GM12801 (cell line): ENCODE data around the gene SPOP.

ENCODE experiments used
- TF ChIP-seq, protein P1 (sequence below): IDR thresholded peaks from one replicate; pipeline ENCODE4 v1.5.1; 2011; ENCODE audit warnings: control low read depth; ENCODE audit not compliant: insufficient read length; ENCODE audit errors: extremely low read depth

Gene SPOP

DNA sequence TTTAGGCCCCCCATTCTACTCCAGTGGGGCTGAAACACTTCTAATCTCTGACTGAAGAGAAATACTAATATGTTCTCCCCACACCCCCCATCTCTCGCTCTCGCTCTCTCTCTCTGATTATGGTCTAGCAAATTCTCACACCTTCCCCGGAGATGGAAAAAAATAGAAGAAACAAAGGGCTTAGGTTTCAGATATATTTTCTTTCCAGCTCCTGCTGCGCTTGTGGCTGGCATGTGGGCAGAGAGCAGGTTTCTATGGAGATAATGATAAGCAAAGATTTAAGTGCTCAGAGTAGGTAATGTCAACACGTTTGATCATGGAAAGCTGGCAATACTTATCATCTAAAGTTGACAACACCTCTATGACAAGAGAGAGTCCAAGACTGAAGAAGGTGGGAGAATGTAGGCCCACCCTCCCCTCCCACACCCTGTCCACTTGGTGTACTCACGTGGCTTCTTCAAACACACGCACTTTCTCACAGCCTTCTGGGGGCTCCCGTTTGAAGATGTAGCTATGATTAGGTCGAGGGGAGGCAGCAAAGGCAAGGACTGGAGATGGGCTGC is 37.9 kb upstream of the SPOP start:
- TF ChIP-seq, protein P1, sequence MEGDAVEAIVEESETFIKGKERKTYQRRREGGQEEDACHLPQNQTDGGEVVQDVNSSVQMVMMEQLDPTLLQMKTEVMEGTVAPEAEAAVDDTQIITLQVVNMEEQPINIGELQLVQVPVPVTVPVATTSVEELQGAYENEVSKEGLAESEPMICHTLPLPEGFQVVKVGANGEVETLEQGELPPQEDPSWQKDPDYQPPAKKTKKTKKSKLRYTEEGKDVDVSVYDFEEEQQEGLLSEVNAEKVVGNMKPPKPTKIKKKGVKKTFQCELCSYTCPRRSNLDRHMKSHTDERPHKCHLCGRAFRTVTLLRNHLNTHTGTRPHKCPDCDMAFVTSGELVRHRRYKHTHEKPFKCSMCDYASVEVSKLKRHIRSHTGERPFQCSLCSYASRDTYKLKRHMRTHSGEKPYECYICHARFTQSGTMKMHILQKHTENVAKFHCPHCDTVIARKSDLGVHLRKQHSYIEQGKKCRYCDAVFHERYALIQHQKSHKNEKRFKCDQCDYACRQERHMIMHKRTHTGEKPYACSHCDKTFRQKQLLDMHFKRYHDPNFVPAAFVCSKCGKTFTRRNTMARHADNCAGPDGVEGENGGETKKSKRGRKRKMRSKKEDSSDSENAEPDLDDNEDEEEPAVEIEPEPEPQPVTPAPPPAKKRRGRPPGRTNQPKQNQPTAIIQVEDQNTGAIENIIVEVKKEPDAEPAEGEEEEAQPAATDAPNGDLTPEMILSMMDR = no peak

DNA sequence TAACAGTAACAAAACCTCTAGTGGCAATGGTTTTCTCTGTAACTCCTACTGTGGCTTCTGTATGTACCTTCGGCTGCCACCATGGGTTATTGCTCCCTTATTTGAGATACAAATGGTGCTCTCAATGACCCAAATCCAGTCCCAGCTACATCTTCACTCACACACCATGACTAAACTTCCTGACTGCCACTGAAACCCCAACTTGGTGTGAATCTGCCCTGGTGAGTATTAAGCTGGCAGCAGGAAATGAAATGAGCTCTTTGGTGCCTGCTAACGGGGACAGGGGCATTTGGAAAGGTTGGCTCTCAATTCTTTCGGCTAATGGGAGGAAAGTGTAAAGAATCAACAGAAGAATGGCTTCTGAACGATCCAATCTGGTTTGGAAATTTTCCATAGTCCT is 37.3 kb upstream of the SPOP start:
- TF ChIP-seq, protein P1 = no peak

DNA sequence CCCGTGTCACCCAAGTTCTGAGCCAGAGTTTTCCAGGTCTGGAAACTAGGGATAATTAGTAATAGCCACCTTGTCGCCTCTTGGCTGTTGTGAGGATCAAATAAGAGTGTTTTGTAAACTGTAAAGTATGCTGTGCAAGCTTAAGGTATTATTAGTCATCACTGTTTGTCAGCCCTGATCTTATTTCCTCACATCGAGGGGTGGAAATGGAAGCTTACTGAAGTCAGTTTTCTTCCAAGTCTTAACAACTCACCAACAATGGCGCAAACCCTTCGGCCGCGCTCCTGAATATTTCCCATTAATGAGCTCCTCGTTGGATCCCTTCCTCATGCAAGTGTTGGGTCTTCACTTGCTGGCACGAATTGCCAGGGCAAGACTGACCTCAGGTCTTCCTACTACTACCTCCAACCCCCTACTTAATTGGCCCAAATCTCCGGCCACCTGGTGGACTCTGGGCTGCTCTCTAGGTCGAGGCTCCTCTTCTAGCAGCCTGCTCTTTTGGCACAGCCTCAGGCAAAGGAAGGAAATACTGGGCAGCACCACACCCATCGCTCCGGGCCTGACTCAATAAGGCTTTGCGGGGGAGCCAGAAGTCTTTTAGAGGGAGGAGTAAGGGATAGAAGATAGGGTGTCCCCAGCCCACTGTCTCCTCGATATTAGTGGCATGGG is 30.8 kb upstream of the SPOP start:
- TF ChIP-seq, protein P1 = no peak

DNA sequence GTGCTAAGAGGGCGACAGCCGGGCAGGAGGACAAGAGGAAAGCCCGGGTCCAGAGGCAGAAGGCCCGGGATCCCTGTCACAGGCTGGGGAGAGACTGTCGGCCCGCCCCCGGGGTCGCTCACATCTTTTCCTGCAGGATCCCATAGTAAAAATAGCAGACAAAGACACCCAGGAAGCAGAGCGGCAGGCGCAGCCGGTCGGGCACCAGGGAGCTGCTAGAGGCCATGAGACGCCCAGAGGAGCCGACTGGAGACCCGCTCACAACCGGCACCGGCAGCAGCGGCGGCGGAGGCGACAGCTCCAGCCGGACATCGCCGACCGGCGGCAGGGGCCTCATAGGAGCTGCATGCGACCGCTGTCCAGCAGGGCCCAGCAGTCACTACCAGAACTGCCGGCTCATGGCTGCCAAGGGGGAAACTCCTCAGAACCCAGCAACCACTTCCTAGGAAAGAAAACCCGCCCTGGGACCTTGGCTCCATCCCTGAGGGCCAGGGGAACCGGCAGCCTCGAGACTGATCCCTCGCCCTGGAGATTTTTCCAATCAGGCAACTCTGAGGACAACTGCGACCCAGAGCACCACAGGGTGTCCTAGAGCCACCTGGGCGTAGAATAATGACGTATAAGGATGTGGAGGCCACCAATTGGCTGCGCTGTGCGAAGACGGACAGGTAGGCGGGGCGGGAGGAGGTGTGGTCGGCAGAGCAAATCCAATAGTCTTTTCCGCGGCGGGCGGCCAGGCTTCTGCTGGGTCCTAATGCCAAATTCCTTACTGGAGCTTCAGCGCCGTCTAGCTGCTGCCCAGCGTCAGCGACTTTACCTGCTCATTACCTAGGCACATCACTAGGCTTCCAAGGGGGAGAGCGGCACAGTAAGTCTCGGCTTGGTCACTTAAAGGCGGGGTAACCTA is 30.0 kb upstream of the SPOP start, which contains the start of gene SLC35B1:
TSS of gene SLC35B1 (minus strand) at position 357 of the 907 bp plus-strand sequence. CDS start at position 226, 131 bp downstream.
- TF ChIP-seq, protein P1 = peak; percentile 88

DNA sequence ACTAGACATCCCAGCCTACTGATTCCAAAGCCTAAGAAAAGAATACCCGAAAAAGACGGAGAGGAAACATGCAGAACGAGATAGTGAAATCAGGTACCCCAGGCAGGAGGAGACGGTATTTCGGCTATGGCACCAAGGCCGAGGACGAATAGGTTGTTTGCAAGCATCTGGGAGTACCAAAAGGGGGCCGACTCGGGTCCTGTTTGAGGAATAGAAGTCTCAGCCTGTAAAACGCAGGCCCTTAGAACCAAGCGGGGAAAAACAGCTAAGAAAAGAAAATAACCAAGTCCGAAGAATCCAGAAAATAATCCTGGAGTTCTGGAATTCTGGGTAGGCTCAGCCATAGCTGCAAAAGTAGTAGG is 29.3 kb upstream of the SPOP start:
- TF ChIP-seq, protein P1 = no peak

DNA sequence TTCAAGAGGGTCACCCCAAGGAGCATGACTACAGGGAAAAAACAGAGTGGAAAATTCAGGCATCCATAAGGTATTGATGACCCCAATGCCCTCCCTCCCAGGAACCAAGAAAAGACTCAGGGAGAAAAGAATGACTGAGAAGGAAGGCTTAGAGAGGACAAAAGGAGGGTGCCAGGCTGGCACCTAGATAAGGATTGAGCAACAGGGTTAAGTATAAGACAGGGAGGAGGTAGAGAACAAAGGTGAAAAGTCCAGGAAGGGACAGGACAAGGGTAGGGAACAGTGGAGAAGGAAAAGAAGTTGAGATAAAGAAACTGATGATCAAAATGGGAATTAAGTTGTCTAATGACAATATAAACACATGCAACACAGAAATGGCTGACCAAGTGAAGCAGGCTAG is 27.4 kb upstream of the SPOP start:
- TF ChIP-seq, protein P1 = no peak

DNA sequence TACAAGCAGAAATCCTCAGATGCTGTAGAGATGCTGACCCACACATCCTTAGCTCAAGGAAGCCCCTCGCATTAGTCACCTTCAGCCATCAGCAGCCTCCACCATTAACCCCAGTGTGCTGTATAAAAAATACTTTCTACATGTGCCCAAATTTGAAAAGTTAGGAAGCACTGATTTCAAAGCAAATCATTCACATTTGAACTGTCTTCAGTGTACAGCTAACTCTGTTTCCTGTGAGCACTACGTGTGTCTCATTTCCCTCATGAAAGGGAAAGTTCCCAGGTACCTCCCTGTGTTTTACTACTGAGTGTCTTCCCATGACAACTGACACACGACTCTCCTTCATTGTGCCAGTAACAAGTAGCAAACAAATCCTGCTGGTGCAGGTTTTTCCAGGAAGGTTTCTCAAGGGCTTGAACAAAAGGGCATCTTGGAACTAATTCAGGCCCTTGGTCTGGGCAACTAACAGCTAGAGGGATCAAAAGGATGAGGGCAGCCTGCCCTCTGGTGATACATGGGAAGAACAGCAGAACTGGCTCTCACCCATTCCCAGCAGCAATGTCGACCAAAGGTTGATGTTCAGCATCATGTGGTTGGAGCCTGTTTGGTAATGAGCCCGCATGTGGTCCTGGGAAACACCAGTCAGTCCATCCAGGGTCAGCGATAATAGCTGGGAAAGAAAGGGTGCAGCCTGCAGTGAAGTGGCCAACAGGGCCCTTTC is 25.8 kb upstream of the SPOP start:
- TF ChIP-seq, protein P1 = no peak
